NCI-H524 (cell line): ENCODE measurements around the gene RBMS3.

Experiments used
- DNase-seq, 2 experiments: peaks; one replicate each; lab custom pipeline; 2025; lab: John Stamatoyannopoulos, UW

Gene RBMS3

GRCh38 chr3:29277249-29277648, 3.6 kb upstream of the RBMS3 start:
- DNase-seq = no peak

- DNase-seq = no peak
Measured at GRCh38 chr3:29279286-29279685, 1.6 kb upstream of the RBMS3 start.

GRCh38 chr3:29279806-29280205, 1.1 kb upstream of the RBMS3 start:
- peak in 1 of 2 experiments; percentile 11 for DNase-seq

GRCh38 chr3:29281094-29281343, 148 bp downstream of the RBMS3 start:
- DNase-seq = peak in 1 of 2 experiments; percentile 52

GRCh38 chr3:29281344-29282241, 722 bp downstream of the RBMS3 start:
- peak in 1 of 2 experiments; percentile 56 for DNase-seq

GRCh38 chr3:29282427-29283230, 1.8 kb downstream of the RBMS3 start:
- peak in 1 of 2 experiments; percentile 43 for DNase-seq

- peak in 1 of 2 experiments; percentile 6 for DNase-seq
Measured at GRCh38 chr3:29283231-29284119, 2.6 kb downstream of the RBMS3 start.

- DNase-seq = no peak
Measured at GRCh38 chr3:29284497-29284896, 3.6 kb downstream of the RBMS3 start.

GRCh38 chr3:29285471-29286071, 4.7 kb downstream of the RBMS3 start:
- peak in 1 of 2 experiments; percentile 58 for DNase-seq

- DNase-seq = no peak
Measured at GRCh38 chr3:29286478-29287240, 5.8 kb downstream of the RBMS3 start.

- DNase-seq = no peak
Measured at GRCh38 chr3:29290596-29290995, 9.7 kb downstream of the RBMS3 start.

- no peak for DNase-seq
Measured at GRCh38 chr3:29291260-29291981, 10.6 kb downstream of the RBMS3 start.

GRCh38 chr3:29291982-29292363, 11.1 kb downstream of the RBMS3 start:
- DNase-seq = no peak

- no peak for DNase-seq
Measured at GRCh38 chr3:29293421-29293820, 12.6 kb downstream of the RBMS3 start.

- DNase-seq = no peak
Measured at GRCh38 chr3:29297998-29298397, 17.1 kb downstream of the RBMS3 start.

GRCh38 chr3:29301332-29302019, 20.6 kb downstream of the RBMS3 start:
- DNase-seq = no peak

- no peak for DNase-seq
Measured at GRCh38 chr3:29302619-29303018, 21.7 kb downstream of the RBMS3 start.

- DNase-seq = no peak
Measured at GRCh38 chr3:29307295-29307694, 26.4 kb downstream of the RBMS3 start.

GRCh38 chr3:29310865-29311264, 30.0 kb downstream of the RBMS3 start:
- no peak for DNase-seq

- DNase-seq = peak; percentile 19 to 84
Measured at GRCh38 chr3:29311795-29312194, 30.9 kb downstream of the RBMS3 start.
